Vagina (tissue), 2 donors: ENCODE data around the gene DICER1.

Experiments
- POLR2A ChIP-seq, 2 donors: fragments of 450-650 bp; IDR thresholded peaks; one replicate each; pipeline ENCODE4 v1.6.1; 2017; ENCODE audit warnings: antibody characterized with exemption in 2 of 2, mild to moderate bottlenecking in 2 of 2, moderate library complexity in 2 of 2
- POLR2AphosphoS5 ChIP-seq, 2 donors: sonication (generic); formaldehyde crosslinking; IDR thresholded peaks; one replicate each; pipeline ENCODE4 v1.9.0; 2017; ENCODE audit warnings: antibody characterized with exemption in 2 of 2, mild to moderate bottlenecking in 2 of 2, low read depth in 1 of 2; ENCODE audit not compliant: insufficient read depth in 1 of 2

DNA sequence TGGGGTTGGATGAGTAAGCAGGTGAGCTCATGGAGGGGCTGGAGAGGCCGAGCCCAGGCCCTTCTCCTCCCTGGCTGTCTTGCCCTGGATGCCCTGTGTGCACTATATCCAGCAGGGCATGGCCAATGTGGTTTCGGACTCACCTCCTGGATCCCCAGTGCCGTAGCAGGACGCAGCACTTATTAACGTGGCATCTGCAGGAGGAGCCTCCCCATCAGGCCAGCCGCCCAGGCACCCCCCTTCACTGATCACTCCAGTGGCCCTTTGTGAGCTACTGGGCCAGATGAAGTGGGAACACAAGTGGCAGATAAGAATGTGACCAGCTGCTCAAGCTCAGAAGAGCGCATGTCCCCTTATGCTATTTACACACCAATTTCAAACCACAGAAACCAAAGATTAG is 43.1 kb upstream of the DICER1 start:
- TF ChIP-seq POLR2A (IDR thresholded peaks at IDR 0.05) (no peak), POLR2AphosphoS5 (IDR thresholded peaks at IDR 0.05; ENCODE audit: insufficient read depth in 1 of 2, low read depth in 1 of 2) (no peak)
